Stimulated activated CD8-positive, alpha-beta memory T cell treated with anti-CD3 and anti-CD28 coated beads, Interleukin-12 subunit alpha, Interleukin-12 subunit beta, amount 100 ng/mL, for 24 hours (primary cell): ENCODE measurements around the gene OBI1.
"Not testable (repeated sequence)": the region's sequence is repeated elsewhere in the genome, so short reads cannot be mapped to it uniquely, and the experiment has no call there.

Source experiments
- DNase-seq: peaks from one replicate; pipeline ENCODE4 v3.0.0-alpha.2; 2020; ENCODE audit errors: extremely low read depth

The OBI1 gene

DNA sequence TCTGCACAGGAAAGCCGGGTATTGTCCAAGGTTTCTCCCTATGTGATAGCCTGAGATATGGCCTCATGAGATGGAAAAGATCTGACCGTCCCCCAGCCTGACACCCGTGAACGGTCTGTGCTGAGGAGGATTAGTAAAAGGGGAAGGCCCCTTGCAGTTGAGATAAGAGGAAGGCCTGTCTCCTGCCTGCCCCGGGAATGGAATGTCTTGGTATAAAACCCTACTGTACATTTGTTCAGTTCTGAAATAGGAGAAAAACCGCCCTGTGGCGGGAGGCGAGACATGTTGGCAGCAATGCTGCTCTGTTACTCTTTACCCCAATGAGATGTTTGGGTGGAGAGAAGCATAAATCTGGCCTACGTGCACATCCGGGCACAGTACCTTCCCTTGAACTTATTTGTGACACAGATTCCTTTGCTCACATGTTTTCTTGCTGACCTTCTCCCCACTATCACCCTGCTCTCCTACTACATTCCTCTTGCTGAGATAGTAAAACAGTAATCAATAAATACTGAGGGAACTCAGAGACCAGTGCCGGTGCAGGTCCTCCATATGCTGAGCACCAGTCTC is 11.8 kb downstream of the OBI1 start:
- not testable (repeated sequence) for DNase-seq

DNA sequence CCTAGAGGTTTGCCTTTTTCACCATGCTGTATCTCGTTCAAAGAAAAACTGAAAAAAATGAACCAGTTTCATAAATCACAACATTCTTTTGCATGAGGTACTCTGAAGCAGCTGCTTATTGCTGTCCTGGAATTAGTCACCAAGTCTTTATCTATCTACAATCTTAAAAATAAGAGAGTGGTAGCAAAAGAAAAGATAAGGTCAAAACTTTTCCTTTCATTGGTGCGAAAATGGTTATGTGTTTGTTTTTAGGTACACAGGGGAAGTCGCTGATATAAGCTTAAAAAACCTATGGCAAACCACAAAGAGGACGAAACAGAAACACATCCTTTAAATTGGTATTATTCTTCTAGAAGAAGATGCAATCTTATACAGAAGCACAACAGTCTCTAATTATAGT is 20.7 kb downstream of the OBI1 start:
- DNase-seq, result no peak

DNA sequence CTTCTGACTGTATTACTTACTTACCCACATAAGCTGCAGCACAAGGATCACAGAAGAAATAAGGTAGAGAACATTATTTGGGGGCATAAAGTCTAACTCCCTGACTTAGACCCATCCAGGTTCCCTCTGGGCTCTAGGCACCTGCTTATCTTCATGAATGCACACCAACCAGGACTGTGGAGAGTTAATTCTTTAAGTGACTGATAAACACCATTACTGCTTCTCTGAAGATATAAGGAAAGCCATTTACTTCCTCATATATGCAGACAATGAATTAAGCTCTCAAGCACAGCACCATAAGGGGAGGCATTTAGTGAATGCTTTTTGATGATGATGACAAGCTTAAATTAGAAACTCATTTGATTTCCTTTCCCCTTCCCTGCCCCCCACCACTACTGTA is 22.5 kb downstream of the OBI1 start:
- no peak for DNase-seq

DNA sequence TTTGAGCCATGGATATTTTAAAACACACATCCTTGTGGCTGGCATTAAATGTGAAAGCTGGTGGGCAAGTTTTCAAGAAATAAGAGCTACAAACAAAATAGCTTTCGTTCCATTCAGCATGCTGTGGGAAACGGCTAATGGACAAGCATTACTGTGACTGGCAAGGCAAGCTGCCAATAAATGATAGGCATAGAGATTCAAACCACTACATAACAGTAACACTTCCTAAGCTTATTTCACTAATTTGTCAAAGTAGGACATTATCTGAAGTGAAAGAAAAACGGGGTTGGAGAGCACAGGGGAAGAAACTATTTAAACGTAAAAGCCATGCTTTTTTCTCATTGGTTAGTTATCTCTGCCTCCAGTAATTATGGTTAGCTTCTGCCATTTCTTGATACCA is 26.0 kb downstream of the OBI1 start:
- no peak for DNase-seq

DNA sequence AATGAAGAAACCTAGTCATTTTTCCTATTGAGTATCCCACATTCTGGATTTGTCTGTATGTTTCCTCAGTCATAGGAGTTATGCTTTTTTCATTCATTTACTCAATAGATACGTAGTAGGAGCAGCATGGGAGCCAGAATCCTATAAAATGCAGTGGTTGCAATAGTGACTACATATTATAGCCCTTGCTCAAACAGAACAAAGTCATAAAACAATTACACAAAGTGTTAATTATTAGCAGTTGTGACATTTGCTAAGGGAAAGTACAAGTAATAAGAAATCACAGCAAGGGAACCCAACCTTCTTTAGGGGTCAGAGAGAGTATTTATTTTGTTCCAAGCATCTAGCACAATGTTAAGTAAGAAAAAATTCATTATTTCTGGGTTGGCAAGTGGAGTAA is 27.9 kb downstream of the OBI1 start:
- DNase-seq, result no peak

DNA sequence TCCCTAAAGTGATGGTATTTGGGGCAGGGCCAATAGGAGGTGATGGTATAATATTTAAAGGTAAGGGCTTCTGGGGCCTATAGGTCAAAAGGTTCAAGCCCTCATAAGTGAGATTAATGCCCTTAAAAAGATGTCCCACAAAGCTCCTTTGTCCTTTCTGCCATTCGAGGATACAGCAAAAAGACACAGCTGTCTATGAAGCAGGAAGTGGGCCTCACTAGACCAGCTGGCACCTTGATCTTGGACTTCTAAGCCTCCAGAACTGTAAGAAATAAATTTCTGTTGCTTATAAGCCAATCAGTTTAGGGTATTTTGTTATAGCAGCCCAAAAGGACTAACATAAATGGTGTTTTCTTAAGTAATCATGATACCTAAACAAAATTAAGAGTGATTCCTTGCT is 28.4 kb downstream of the OBI1 start:
- DNase-seq, result no peak

DNA sequence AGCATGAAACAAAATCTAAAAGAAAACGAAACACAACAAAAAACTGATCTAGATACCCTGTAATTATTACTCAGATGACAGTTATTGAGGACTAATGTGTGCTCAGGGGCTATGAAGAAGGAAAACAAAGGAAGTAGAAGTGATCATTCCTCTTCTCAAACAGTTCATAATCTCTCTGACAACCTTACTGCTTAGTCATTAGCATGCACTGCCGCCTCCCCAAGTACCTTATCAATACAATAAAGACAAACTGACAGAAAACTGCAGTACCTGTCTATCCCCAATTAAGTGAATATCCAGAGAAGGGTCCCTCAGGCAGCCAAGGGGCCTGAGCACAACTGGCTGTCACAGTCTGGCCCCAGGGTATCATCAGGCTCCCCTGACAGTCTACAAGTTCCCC is 33.6 kb downstream of the OBI1 start:
- DNase-seq, result no peak

DNA sequence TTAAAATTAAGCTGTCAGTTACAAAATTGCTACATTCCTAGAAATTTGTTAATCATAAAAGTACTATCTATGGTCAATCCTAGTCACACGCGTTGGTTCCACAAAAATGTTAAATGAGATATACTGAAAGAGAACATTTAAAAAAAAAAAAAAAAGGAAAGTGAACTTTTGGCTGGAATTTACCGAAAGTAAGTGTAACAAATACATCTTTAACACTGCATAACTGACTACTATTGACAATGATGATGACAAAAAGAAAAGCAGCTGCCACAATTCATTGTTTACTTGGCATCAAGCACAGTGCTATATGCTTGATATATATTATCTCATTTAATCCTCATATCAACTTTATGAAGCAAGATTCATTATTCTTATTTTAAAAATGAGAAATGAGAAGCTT is 35.8 kb downstream of the OBI1 start:
- no peak for DNase-seq

DNA sequence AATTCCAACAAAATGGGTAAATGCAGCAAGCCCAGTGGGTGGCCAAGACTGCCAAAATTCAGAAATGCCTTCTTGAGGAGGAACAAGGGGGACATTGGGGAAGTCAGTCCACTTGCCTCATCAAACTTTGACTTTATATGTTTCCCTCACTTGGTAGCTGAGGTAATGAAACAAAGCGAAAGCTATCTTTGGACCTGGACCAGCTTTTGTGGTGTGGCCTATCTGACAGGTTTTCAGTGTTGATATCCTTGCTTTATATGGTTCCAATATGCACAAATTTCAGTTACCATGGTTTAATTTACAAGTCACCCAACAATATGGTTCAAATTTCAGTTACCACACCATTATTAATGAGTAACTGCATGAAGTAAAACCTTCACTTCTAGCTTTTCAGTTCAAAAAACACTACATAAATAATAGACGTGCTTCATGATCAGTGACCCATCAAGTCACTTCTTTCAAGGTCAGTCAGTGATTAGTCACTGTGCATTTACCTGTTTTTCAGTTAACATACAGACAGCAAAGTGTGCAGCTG is 38.0 kb downstream of the OBI1 start:
- no peak for DNase-seq

DNA sequence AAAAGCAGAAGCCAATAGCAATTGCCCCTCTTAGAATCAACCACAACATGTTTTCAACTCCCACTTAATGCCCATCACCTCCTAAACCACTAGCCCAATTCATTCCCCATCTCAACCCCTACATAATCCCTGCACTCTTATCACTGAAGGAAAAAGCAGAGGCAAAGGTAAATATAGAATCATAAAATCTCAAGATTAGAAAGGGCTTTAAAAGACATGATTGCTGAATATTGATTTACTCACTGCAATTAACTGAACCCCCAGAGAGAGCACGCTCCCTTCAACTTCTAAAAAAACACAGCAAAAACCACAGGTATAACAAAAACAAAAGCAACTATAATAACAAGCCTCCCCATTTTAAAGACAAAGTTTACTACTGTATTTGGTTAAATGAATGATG is 40.5 kb downstream of the OBI1 start:
- DNase-seq, result no peak

DNA sequence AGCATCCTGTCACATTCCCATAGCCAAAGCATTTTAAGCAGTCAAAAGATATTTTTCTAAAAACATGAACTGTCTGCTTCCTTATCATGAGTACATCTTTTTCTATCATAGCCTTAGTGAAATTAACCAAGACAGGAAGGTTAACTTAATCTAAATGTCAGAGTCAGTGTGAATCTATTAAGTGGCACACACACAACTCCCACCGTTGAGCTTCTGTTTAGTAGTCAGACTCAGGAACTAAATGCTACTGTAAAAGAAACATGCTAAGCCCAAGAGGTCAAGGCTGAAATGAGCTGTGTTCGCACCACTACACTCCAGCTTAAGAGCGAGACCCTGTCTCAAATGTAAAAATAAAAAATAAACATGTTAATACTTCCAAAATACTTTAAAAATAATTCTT is 47.9 kb downstream of the OBI1 start:
- no peak for DNase-seq

DNA sequence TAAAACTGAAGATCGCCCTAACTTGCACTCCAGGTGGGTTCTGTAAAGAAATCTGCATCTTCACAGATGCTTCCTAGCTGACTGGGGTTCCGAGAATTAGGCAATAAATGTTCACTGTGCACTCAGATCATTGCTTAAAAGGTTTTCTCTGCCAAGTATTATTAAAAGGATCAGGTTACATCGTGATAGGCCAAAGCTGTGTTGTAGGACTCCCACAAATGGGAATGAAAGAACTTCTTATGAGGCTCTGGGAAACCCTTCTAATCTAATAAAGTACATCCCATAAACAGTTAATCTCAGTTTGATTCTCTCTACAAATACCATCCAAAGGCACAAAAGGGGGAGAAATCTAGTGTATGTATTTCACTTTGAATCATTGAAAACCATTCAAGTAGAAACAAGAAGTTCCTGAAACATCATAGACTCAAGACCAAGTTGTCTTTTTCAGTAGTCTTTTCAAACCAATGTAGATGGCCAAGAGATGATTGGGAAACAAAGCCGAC is 48.5 kb downstream of the OBI1 start:
- DNase-seq, result no peak

DNA sequence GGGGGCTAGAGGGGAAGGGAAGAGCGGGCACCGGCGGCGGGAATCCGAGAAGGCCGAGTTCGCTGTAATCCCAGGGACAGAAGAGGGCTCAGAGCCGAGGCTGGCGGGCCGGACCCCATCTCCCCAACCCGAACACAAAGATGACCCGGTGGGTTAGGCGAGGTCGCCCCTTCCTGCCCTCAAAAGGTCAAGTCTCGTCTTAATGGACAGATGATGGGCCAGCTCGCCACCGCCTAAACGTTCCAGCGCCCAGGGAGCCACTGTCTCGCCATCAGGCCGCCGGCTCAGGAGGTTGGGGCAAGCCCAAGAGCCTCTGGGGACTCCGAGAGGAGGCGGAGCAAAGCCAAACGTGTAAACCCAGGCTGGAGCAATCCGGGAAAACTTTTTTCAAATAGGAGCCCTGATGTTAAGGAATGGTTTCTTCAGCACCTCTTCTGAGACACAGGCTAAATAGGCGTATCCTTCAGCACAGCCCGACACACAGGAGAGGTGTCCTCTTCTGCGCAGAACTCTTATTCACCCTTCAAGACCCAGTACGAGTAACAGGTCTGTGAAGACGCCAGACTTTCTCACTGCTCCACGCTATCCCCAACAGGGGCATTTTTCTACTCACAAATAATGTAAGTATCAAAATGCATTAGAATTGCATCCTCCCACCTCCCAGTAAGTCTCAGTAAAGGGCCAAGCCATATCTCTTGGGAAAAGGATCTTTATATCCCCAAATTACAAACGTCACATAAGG is 49.3 kb downstream of the OBI1 start:
- no peak for DNase-seq

DNA sequence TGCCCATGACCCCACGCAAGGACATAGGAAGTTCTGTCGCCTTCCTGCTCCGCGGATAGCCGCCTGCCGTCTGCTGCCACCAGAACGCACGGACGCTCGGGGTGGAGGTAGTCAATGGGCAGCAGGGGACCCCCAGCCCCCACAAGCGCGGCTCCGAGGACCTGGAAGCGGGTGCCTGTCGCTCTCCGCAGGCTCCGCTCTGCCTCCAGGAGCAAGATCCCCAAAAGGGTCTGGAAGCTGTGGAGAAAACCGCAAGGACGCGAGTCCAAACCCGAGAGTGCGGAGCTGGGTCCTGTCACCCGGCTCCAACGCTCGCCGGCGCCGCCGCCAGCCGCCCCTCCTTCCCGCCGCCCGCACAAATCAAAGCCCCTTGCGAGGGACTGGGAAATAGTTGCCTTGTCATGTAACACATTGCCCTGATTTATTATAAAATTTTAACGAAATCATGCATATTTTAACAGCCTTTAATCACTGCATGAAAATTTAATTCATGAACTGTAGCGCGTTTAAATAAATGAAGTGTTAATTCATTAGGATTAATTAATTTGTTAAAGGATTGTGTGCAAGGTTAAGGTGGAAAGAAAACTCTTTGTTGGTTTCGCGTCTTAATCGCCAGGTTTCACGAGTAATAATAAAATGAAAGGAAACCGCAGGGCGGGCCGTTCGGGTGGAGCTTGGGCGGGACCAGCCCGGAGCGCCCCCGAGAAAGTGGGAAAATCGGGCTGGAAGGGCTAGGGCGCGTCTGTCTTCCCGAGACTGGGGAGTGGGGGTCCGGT is 50.1 kb downstream of the OBI1 start:
- no peak for DNase-seq

DNA sequence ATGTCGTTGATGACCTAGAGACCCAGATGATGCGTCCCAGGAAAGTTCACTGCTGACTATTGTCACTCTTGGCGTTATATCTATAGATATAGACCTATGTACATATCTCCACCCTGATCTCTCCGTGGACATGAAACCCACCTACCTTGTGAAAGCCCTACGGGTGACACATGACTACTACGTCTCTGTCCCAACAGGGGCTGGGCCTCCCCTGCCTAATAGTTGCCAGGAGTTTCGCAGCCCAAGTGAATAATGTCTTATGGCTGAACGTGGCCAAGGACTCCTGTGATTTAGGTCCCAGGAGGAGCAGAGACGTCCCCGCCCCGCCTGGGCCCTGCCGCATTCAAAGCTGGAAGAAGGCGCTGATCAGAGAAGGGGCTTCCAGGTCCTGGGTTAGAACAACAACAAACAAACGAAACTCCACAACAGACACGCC is 50.7 kb downstream of the OBI1 start:
- no peak for DNase-seq

DNA sequence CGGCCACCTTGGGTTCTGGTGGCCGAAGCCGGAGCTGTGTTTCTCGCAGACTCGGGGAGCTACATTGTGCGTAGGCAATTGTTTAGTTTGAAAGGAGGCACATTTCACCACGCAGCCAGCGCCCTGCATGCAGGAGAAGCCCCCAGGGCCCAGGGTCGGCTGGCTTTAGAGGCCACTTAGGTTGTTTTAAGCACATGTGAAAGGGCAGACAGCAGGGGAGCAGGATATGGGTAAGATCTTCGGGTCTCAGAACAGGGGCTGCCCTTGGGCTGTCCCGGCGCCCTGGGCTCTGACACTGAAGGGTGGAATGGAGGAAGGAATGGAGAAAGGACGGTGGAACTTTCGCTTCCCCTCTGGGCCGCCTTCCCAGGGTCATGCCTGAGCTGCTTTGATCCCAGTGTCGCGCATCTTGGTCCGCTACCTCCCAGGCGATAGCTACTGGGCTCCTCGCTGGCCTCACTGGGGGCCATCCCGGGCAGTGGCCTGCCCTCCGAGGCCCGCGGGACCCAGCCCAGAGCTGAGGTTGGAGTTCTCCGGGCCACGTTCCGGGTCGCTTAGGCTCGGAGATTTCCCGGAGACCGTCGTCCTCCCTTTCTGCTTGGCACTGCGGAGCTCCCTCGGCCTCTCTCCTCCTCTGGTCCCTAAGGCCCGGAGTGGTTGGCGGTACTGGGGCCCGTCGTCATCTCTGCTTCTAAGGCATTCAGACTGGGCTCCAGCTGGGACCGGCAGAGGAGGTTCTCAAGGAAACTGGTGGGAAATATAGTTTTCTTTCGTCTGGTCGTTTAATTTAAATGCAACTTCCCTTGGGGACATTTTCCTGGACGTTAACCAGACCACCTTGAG is 51.3 kb downstream of the OBI1 start:
- no peak for DNase-seq

DNA sequence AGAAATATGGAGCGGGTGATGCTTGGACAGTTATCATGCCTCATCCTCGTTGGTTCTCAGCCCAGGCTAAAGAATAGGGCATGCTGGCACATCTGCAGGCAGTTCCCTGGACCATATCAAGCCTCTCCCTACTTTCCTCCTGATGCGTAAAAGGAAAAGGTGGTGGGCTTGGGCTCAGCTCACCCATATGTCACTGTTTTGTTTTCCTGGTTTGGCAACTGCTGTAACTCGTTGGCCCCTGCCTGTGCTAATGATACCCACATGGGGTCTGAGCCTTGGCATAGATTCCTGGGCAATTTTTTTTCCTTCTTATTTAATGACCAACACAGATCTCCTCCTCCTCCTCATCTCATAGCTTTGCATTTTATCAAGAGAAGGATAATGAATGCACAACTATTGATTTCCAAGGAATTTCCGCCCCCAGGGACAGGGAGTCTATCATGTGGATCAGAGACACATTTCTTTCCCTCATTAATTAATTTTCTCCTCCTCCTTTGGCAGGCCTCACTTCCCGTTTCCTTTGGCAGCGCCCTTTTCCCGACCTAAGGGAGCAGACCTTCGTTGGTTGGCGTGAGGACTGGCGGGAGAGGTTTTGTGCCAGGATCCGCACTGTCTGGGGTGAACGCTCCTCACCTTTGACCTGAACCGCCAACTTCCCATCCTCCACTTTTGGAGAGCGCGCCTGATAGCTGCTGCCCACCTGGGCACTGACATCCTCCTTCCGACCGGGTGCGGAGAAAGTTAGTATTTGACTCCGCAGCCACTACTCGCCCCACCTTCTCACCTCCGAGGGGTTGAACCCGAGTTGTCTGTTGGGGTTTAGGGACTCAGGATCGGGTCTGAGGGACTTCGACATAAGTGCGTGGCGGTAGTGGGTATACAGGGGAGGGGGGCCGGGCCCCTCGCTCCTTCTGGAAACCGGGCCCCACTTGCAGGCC is 52.2 kb downstream of the OBI1 start:
- no peak for DNase-seq

DNA sequence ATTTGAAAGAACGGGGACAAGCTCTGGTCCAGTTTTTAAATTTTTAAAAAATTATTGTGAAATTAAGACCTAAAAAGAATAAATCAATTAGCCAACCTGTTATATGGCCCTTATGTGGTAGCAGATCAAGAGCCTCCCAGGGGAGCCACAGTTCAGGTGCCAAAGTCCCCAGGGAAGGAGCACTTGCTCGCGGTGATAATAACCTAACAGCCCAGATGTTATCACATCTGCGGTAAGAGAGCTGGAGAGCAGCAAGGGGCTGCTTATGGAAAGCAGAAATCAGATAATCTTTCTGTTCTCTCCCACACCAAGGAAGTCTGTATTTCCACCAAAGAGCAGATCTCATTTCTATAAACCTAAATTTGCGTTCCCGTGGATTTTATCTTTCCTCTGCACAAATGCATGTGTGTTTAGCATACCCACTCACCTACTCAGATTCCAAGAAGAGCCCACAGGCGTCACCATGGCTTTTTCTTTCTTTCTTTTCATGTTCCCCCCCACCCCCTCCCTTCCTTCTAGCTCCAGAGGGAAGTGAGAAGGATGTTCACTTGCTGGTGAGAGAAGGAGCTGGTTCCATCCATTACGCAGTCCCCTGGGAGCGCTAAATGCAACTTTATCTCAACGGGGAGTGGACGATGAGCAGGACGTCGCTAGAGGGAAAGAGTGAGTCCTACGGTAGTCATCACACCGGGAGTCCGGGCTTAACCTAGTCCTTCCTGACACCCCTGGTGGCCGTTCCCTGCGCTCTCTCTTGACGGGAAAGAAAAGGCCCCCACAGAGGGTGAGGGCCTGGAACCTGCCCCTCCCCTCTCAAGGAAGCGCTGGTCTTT is 54.0 kb downstream of the OBI1 start:
- no peak for DNase-seq

DNA sequence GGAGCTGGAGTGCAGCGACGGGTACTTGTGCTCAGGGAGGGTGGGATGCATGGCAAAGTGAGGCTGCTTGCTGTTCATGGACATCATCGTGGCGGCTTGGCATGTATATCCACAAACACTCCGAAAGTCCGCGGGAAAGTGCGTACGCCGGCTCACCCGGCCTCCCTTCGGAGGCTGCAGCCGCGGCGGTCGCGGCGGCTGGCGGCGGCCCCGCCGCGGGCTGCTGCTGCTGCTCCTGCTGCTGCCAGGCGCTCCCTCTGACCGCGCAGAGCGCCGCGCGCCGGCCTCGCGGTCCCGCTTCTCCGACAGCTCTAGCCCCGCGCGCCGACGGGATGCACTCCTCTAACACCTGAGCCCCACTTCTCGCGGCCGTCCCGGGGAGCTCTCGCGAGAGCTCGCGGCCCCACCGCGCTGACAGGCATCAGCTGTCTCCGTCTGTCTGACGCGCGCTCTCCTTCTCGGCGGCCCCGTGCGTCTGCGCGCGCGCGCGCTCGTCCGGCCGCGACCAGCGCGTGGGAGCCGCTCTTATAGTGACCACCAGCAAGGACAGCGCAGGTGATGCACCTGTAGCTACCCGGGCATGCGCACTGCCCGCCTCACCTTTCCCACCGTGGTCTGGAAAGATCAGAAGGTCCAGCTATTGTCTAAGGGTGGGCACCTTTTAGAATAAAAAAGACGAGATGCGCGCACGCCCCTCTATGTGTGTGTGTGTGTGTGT is 55.6 kb downstream of the OBI1 start, which contains the start of gene POU4F1:
Gene POU4F1 (minus strand): TSS at position 313 of the 718 bp plus-strand sequence. CDS start 226 bp downstream, at position 87.
- peak; percentile 39 for DNase-seq
